HuH-7.5 (cell line): Measurements from ENCODE around the gene SUMO2.
"Not testable (repeated sequence)": the region's sequence is repeated elsewhere in the genome, so short reads cannot be mapped to it uniquely, and the experiment has no call there.

ENCODE experiments used
- DNase-seq: peaks from one replicate; pipeline ENCODE4 v3.0.0; 2011; ENCODE audit warnings: low spot score

SUMO2 gene

GRCh38 chr17:75182569-75183436 lies at the start of gene SUMO2:
TSS of gene SUMO2 (minus strand) at chr17:75182959. CDS start at chr17:75182834, 125 bp downstream.
- DNase-seq = peak; percentile 94

- DNase-seq = no peak
Observed at GRCh38 chr17:75231741-75232464, 49.1 kb upstream of the SUMO2 start.

- DNase-seq = no peak
Observed at GRCh38 chr17:75231071-75231470, 48.3 kb upstream of the SUMO2 start.

GRCh38 chr17:75228847-75229246 lies 46.1 kb upstream of the SUMO2 start:
- no peak for DNase-seq

- no peak for DNase-seq
Observed at GRCh38 chr17:75228305-75228704, 45.5 kb upstream of the SUMO2 start.

- DNase-seq = no peak
Observed at GRCh38 chr17:75227729-75228128, 45.0 kb upstream of the SUMO2 start.

- no peak for DNase-seq
Observed at GRCh38 chr17:75225016-75225415, 42.3 kb upstream of the SUMO2 start.

GRCh38 chr17:75219815-75220214 lies 37.1 kb upstream of the SUMO2 start:
- DNase-seq = no peak

- DNase-seq = no peak
Observed at GRCh38 chr17:75218131-75218530, 35.4 kb upstream of the SUMO2 start.

- no peak for DNase-seq
Observed at GRCh38 chr17:75209061-75209460, 26.3 kb upstream of the SUMO2 start.

- no peak for DNase-seq
Observed at GRCh38 chr17:75208161-75208560, 25.4 kb upstream of the SUMO2 start.

GRCh38 chr17:75207760-75208159 lies 25.0 kb upstream of the SUMO2 start:
- DNase-seq = no peak

- DNase-seq = not testable (repeated sequence)
Observed at GRCh38 chr17:75207050-75207407, 24.3 kb upstream of the SUMO2 start.

- no peak for DNase-seq
Observed at GRCh38 chr17:75205793-75206163, 23.0 kb upstream of the SUMO2 start.

- peak; percentile 96 for DNase-seq
Observed at GRCh38 chr17:75205037-75205792, 22.5 kb upstream of the SUMO2 start, which contains the start of gene NUP85. TSS of gene NUP85 (plus strand) at chr17:75205679. CDS start at chr17:75205762, 83 bp downstream.

- DNase-seq = no peak
Observed at GRCh38 chr17:75199886-75200618, 17.3 kb upstream of the SUMO2 start.

- DNase-seq = no peak
Observed at GRCh38 chr17:75194879-75195278, 12.1 kb upstream of the SUMO2 start.

GRCh38 chr17:75191584-75191983 lies 8.8 kb upstream of the SUMO2 start:
- DNase-seq = no peak

GRCh38 chr17:75188614-75189013 lies 5.9 kb upstream of the SUMO2 start:
- no peak for DNase-seq

GRCh38 chr17:75183999-75184884 lies 1.5 kb upstream of the SUMO2 start:
- DNase-seq = no peak

GRCh38 chr17:75182319-75182568 lies 515 bp downstream of the SUMO2 start:
- no peak for DNase-seq
